GOT3 (cell line): ENCODE data around the gene DOP1B.
"Not testable (repeated sequence)": the region's sequence is repeated elsewhere in the genome, so short reads cannot be mapped to it uniquely, and the experiment has no call there.

Experiments
- DNase-seq: peaks from one replicate; lab custom pipeline; 2025; ENCODE audit warnings: mixed read lengths; lab: John Stamatoyannopoulos, UW

Gene DOP1B

DNA sequence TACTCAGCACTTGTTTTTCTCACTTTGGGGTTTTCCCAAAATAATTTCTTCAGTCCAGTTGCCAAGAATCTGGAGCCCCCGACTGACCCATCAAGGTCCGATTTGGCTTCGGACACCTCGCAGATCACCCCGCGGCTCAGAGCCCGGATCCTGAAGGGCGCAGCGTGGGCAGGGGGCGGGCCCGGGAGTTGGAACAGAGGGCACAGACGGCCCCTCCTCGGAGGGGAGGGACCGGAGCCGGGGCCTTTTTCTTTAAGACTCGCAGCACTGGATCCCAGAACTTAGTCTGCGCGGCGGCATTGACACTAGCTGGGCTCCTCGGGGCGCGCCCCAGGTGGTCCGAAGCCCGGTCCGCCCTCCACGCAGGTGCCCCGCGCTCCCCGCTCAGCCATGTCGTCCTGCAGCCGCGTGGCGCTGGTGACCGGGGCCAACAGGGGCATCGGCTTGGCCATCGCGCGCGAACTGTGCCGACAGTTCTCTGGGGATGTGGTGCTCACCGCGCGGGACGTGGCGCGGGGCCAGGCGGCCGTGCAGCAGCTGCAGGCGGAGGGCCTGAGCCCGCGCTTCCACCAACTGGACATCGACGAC, 21.7 kb upstream of the DOP1B start, which contains the start of gene CBR3:
Gene CBR3, plus strand, starts transcription at position 277 of the 588 bp plus-strand sequence. Its CDS starts 114 bp downstream, at position 391.
- peak; percentile 49 for DNase-seq

DNA sequence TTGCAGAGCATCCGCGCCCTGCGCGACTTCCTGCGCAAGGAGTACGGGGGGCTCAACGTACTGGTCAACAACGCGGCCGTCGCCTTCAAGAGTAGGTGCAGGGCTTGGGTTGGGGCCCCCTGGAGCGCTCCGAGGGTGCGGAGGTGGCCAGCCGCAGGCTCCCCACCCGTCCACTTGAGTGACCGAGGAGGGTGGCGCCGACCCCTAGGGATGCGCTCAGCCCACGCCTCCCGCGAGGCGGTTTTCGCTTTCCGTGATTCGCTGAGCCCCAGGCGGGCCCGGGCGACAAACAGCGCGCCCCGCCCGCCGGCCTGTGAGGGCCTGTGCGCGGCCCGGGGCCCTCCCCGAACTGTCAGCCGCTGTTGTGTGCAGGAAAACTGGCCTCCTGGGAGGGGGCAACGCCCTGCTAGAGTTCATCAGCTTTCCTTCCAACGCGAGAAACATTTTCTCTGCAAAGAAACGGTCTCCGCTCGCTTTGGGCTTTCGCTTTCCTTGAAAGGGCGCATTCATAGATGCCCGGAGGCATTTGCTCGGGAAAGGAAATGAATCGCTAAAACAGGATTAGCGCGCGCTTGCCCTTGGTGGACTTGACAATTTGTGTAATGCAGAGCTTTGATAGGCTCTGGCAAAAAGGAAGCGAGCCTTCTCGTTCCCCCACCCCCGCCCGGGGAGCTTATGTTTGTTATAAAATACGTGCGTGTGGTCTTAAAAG, 21.1 kb upstream of the DOP1B start:
- peak; percentile 64 for DNase-seq

DNA sequence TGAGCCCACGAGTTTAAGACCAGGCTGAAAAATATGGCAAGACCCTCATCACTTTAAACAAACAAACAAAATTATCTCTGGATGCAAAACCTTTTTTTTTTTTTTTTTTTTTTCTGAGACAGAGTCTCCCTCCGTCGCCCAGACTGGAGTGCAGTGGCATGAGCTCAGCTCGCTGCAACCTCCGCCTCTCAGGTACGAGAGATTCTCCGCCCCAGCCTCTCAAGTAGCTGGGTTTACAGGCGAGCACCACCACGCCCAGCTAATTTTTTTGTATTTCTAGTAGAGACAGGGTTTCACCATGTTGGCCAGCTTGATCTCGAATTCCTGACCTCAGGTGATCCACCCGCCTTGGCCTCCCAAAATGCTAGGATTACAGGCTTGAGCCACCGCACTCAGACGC, 16.8 kb upstream of the DOP1B start:
- not testable (repeated sequence) for DNase-seq

DNA sequence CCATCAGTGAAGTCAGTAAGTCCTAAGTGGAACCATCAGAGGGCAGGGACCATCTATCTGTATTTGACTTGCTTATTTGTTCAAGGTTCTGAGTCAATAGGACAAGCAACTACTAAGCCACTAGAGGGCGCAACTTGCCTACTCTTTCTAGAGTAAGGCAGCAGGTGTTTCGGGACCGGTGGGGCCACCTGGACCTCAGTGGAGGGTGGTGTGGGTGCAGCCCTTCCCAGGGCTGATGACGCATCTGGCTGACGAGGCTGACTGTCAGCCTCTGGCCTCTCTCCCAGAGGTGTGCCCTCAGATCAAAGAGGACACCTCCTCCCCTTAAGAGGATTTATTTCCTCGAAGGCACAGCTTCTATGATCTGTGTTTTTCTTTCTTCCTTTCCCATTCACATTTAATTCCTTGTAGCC, 15.1 kb upstream of the DOP1B start:
- no peak for DNase-seq

DNA sequence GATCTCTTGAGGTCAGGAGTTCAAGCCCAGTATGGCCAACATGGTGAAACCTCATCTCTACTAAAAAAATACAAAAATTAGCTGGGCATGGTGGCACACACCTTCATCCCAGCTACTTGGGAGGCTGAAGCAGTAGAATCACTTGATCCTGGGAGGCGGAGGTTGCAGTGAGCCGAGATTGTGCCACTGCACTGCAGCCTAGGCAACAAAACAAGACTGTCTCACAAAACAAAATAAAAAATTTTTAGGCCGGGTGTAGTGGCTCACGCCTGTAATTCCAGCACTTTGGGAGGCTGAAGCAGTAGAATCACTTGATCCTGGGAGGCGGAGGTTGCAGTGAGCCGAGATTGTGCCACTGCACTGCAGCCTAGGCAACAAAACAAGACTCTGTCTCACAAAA, 12.4 kb upstream of the DOP1B start:
- DNase-seq, result not testable (repeated sequence)

DNA sequence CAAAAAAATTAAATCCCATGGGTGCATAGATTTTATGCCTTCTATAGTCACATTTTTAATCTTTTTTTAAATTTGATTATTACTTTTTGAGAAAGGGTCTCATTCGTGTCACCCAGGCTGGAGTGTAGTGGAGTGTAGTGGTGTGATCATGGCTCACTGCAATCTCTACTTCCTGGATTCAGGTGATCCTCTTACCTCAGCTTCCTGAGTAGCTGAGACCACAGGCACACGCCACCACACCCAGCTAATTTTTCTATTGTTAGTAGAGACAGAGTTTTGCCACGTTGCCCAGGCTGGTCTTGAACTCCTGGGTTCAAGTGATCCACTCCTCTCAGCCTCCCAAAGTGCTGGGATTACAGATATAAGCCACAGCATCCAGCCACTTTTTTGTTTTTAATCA, 11.4 kb upstream of the DOP1B start:
- no peak for DNase-seq

DNA sequence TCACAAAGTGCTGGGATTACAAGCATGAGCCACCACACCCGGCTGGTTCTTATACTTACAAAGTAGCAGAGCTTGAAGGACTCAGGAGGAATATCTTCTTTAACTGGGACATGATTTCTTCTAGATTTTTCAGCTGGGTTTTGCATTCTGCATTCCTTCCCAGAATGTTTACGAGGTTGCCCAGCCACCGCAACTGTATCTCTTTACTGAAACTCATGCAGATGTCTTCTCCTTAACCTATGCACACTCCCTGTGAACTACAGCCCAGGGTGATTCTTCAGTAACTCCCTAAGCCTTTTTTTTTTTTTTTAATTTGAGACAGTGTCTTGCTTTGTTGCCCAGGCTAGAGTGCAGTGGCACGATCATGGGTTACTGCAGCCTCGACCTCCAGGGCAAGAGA, 8.7 kb upstream of the DOP1B start:
- no peak for DNase-seq

DNA sequence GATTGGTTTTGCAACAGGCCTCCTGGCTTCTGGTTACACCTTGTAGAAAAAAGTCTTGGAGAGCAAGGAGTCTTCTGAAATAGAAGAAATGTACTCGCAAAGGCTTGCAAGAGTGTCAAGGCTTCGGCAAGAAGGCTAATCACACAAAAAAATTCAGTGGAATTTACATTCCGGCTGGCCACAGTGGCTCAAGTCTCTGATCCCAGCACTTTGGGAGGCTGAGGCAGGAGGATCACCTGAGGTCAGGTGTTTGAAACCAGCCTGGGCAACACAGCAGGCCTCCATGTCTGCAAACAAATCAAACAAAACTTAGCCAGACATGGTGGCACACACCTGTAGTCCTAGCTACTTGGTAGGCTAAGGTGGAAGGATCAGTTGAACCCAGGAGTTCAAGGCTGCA, 7.7 kb upstream of the DOP1B start:
- no peak for DNase-seq

DNA sequence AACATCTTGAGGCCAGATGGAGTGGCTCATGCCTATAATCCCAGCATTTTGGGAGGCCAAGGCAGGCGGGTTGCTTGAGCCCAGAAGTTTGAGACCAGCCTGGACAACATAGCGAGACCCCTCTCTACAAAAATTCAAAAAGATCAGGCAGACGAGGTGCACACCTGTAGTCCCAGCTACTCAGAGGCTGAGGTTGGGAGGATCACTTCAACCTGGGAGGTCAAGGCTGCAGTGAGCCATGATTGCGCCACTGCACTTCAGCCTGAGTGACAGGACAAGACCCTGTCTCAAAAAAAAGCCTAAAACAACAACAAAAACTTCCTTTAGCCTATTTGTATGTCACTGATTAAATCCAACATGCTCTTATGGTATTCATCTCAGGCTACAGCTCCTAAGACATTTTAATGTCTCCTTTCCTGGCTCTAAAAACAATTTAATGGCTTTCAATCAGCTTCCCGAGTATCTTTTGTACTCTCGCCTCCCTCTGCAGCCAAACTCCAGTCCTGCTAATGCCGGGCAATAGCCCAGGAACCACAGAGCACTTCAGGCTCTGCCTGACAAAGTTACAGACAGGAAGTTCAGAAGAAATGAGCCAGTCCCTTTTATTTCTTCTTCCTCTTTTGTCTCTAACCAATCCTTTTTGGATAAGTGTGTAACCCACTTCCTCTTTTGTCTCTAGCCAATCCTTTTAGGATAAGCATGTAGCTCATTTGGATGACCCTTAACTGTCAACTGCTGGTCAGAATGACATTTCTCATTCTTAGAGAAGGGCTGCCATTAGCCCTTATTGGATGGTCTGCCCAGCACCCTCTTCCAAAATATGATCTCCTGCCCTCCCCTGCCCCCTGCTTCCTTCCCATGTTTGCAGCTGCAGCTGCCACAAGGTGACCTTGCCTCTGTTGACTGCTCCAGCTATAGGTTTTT, 6.6 kb upstream of the DOP1B start:
- DNase-seq, result no peak

DNA sequence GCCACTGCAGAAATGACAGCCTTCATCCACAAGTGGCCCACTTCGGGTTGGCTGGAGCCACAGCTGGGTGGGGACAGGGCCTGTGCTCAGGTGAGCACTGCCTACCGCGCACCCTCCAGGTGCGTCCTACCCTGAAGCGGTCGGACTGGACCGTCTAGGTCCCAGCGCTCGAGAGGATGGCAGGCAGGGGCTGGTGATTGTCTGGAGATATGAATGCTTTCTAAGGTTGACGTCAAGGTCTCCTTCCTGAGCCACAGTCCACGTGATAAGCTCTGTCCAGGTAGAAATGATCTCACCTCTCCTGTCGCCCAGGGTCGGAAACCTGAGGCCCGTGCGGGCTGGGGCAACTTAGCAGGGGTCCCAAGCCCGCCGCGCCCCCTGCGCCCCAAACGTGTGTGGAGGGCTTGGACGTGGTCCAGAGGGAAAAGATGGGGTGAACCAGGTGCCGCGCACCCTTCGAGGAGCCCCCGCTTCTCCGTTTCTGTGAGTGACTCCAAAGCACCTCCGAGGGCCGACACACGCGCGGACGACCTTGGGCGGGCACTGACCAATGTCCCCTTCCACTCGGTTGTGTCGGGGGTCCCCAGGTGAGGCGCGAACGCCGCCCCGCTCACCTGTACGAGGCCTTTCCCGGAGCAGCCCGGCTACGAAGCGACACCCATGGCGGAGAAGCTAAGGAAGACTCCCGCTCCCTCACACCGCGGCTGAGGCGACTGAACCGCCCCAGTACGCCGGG, 853 bp upstream of the DOP1B start:
- DNase-seq, result no peak

DNA sequence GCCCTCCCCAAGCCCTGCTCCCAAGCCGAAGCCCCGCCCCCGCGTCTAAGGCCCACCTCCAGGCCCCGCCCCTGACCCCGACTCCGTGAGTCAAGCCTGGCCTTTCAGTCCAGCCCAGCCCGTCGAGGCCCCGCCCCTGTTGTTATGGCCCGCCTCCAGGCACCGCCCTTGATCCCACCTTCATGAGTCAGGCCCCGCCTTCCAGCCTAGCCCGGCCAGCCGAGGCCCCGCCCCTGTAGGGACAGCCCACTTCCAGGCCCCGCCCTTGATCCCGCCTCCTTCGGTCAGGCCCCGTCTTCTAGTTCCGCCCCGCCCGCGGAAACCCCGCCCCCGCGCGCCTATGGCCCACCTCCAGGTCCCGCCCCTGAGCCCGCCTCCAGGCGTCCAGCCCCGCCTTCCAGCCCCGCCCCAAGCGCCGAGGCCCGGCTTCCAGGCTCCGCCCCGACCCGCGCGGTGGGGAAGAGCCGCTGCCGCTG, 247 bp upstream of the DOP1B start:
- DNase-seq, result peak; percentile 97

DNA sequence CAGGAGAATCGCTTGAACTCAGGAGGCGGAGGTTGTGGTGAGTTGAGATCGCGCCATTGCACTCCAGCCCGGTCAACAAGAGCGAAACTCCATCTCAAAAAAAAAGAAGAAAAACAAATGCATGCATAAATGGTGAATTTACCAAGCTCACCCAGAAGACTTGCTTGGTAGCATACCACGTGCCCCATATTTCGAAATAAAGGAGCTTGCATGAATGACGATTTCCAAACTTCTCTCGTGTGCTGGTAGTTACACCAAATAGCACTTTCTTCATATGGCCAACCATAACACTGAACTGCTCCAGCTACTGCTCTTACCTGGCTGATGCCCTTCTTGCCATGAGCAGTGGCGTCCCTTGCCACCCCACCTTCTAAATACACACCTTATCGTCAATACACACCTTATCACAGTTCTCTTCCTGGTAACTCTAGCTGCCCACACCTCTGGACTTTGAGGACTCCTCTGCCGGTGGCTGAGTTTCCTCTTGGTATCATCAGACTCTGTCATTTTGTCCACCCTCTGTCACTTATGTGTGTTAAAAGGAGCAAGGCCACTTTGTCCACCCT, 2.8 kb downstream of the DOP1B start:
- no peak for DNase-seq

DNA sequence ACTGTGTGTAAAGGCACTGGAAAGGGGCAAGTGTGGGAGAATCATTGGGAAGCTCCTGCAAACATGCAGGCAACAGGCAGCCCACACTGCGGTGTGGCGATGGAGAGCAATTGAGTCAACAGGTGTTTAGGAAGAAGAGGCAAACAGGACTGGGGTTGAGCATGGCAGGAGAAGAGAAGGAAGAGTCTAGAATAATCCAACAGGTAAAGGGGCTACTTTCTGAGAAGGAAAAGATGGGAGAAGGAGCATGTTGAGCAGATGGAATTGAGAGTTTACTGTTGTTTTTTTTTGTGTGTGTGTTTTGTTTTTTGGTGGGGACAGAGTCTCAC, 4.2 kb downstream of the DOP1B start:
- no peak for DNase-seq

DNA sequence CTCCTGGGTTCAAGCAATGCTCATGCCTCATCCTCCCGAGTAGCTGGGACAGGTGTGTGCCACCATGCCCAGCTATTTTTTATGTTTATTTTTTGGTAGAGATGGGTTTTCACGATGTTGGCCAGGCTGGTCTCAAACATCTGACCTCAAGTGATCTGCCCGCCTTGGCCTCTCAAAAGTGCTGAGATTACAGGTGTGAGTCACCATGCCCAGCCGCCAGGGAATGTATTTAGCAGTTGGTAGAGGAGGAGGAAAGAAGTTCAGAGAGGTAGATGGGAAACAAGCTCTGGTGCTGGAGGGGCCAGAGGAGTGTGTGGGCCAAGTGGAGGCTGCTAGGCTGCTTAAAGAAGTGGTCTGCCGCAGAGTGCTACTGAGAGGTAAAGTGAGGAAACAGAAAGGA, 6.0 kb downstream of the DOP1B start:
- DNase-seq, result no peak

DNA sequence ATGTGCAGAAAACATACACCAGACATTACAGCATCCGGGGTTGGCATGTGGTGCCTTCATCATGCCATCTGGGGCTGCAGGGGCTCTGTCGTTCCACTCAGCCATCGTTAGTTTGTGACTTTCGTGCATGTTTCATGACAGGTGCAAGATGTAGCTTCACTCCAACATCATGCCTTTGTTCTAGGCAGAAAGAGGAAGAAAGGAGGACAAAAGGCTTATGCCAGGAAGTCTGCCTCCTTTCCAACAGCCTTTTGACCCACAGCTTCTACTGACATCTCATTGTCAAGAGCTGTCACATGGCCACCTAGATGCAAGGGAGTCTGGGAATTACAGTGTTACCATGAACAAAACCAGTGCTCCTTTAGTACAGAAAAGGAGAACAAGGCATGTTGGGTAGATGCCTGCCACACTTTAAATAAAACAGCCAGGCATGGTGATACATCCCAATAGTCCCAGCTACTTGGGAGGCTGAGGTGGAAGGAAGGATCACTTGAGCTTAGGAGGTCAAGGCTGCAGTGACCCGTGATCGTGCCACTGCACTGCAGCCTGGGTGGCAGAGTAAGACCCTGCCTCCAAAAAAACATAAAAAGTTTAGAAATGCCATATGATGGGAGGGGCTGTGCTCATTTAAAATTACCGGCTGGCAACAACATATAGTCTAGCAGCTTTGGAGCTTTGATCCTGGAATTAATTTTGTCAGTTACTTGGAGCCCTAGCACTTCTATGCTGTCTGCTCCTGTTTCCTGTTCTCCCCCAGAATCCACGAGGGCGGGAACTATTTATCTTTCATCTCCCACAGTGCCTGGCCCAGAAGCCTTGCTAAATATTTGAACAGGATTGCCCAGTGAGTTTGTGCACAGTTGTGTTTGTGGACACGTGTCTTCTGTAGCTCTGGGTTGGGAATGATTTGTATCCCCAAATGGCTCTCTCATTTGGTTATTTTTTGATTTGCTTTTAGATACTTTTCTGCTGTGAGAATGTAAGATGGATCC, 7.4 kb downstream of the DOP1B start:
- DNase-seq, result no peak

DNA sequence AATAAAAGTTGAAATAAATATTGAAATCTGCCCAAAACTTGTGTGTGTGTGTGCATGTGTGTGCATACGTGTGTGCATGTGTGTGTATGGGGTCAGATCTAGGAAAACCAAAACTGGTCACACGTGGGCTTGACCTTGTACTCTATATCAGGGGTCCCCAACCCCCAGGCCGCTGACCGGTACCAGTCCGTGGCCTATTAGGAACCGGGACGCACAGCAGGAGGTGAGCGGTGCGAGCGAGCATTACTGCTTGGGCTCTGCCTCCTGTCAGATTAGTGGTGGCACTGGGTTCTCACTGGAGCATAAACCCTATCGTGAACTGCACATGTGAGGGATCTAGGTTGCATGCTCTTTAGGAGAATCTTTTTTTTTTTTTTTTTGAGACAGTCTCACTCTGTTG, 8.7 kb downstream of the DOP1B start:
- DNase-seq, result no peak

DNA sequence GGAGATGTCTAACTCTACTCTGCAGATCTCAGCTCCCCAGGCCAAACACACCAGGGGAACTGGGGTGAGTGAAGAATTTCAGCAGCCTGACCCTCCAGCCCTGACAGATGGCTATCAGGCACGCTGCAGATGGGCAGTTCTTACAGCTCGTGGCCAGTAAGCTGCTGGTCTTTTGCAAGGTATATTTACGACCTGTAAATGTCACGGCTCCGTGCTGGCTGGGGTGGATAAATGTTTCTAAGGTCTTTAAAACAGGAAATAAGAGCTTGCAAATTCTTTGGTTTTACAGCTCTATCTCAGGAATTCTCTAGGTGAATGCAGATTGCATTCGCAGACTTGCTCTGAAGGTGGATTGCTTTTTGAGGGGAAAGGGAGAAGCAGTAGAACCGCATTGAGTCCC, 10.1 kb downstream of the DOP1B start:
- no peak for DNase-seq

DNA sequence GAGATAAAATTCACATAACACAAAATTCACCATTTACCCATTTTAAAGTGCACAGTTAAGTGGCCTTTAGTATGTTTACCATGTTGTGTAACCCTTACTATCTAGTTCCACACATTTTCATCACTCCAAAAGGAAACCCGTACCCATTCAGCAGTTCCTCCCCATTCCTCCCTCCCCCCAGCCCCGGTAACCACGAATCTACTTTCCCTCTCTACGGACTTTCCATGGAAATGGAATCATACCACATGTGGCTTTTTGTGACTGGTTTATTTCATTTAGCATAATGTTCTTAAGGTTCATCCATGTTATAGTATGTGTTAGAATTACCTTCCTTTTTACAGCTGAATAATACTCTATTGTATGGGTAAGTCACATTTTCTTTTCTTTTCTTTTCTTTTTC, 10.9 kb downstream of the DOP1B start:
- DNase-seq, result no peak

DNA sequence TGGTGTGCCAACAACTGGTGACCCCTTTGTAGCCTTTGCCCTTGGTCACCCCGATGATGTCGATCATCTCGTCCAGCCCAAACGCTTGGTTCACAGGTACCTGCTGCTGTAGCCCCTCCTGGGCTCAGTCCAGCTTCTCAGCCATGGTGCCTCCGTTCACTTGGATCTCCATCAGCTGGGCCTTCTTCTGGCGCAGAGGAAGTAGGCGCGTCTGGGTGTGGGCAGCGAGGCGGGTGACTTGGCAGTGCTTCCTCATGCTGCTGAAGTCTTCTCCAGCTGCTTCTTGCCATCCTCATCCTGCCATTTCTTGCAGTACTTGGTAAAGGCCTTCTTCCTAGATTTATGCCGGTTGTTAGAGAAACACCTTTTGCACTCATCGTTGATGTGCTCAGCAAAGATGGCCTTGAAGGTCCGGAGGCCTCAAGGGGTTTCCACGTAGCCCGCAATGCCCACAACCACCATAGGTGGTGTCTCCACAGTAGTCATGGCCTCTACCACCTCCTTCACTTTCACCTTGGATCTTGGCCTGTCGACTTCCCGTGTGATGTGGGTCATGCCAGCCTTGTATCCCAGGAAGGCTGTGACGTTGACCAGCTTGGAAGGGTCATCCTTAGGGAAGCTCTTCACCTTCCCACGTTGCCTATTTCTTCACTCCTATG, 13.0 kb downstream of the DOP1B start:
- DNase-seq, result no peak

DNA sequence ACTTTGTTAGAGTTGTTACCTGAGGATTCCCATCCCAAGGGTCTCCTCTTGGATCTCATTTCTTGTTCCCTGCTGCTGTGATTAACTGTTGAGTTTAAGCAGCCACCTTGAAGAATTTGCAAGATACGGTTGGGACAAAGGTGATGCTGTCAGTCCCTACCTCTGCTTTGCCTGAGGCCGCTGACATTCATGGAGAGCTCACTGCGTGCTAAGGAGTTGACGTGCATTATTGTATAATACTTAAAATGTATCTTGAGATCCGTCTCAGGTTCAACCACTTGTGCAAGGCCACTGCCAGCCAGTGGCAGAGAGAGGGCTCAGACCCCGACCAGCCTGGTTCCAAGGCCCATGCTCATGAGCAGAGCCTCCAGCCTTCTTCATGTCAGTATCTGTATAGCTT, 14.2 kb downstream of the DOP1B start:
- DNase-seq, result no peak
